NCI-H446 (cell line): ENCODE measurements around the gene THY1.
A peak's percentile ranks its signal among the peaks of the same experiment; 100 is the strongest.

Experiments
- DNase-seq, 2 experiments: peaks; one replicate each; lab custom pipeline; 2025; lab: John Stamatoyannopoulos, UW

THY1 gene

GRCh38 chr11:119370486-119371046 lies 52.4 kb downstream of the THY1 start:
- DNase-seq = peak in 1 of 2 experiments; percentile 45

- DNase-seq = peak in 1 of 2 experiments; percentile 58
These were observed 53.6 kb downstream of the THY1 start for GRCh38 chr11:119369132-119369925.

GRCh38 chr11:119368121-119369034 lies 54.6 kb downstream of the THY1 start:
- DNase-seq = peak; percentile 90 to 96

- DNase-seq = no peak
These were observed 55.3 kb downstream of the THY1 start for GRCh38 chr11:119367661-119368120.
